Fibroblast of lung (primary cell): ENCODE results near the gene PAEP.
"Not testable (repeated sequence)": the region's sequence is repeated elsewhere in the genome, so short reads cannot be mapped to it uniquely, and the experiment has no call there.

Experiments used
- EZH2 ChIP-seq: IDR thresholded peaks from 2 replicates; pipeline ENCODE4 v1.5.1; 2012; ENCODE audit warnings: low read length, control low read depth, mild to moderate bottlenecking; ENCODE audit errors: missing control alignments
- TF ChIP-seq, protein P1 (sequence below), 2 donors: IDR thresholded peaks in 1 of 2; conservative IDR thresholded peaks in 1 of 2; 1 replicate in 1 of 2; 2 replicates in 1 of 2; pipeline ENCODE4 v1.5.1; 2011 to 2012; ENCODE audit warnings: low read length in 2 of 2, control low read depth in 1 of 2, inconsistent platforms in 1 of 2, low read depth in 1 of 2, mild to moderate bottlenecking in 1 of 2

DNA sequence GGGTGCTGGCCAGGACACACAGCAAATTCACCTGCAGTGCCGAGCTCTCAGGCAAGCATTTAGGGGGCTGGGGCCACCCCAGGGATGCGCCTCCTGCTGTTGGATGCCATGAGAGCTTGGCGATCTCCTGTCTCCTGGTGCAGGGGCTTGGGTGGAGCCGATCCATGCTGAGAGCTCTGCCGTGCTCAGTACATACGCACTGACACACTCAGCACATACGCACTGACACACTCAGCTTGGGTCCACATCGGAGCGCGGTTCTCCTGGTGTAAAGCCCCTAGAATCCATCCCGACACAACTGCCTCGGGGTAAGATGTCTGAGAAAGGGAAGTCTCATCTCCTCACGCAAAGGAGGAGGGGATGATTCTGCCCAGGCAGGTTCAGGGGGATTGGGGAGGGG is 25.9 kb upstream of the PAEP start:
- TF ChIP-seq, protein P1, sequence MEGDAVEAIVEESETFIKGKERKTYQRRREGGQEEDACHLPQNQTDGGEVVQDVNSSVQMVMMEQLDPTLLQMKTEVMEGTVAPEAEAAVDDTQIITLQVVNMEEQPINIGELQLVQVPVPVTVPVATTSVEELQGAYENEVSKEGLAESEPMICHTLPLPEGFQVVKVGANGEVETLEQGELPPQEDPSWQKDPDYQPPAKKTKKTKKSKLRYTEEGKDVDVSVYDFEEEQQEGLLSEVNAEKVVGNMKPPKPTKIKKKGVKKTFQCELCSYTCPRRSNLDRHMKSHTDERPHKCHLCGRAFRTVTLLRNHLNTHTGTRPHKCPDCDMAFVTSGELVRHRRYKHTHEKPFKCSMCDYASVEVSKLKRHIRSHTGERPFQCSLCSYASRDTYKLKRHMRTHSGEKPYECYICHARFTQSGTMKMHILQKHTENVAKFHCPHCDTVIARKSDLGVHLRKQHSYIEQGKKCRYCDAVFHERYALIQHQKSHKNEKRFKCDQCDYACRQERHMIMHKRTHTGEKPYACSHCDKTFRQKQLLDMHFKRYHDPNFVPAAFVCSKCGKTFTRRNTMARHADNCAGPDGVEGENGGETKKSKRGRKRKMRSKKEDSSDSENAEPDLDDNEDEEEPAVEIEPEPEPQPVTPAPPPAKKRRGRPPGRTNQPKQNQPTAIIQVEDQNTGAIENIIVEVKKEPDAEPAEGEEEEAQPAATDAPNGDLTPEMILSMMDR (conservative IDR thresholded peaks at IDR 0.05 in 1 of 2, IDR thresholded peaks at IDR 0.05 in 1 of 2; ENCODE audit: low read depth in 1 of 2, low read length in 2 of 2) = not testable (repeated sequence)
- TF ChIP-seq EZH2 = not testable (repeated sequence)
